RWPE2 (cell line): ENCODE results near the gene GNG12.

Experiments used
- ATAC-seq: fragments of 200-7000 bp; cut with Tn5 transposase; 3 replicates; pipeline ENCODE4 v1.9.1; 2021; ENCODE audit warnings: low read depth
- DNase-seq: peaks from one replicate; pipeline ENCODE4 v3.0.0-alpha.2; 2020; ENCODE audit warnings: low spot score
- H3K27ac ChIP-seq: fragments of 450-650 bp; 2 replicates; pipeline ENCODE4 v1.5.1; 2017; ENCODE audit warnings: mild to moderate bottlenecking; ENCODE audit not compliant: poor library complexity, severe bottlenecking
- H3K27me3 ChIP-seq: fragments of 250-450 bp; sonication (Bioruptor Pico); 2 replicates; pipeline ENCODE4 v1.5.1; 2021; ENCODE audit warnings: mild to moderate bottlenecking, moderate library complexity; ENCODE audit not compliant: insufficient read depth, poor library complexity, severe bottlenecking
- H3K36me3 ChIP-seq: fragments of 250-450 bp; sonication (Bioruptor Pico); 2 replicates; pipeline ENCODE4 v1.5.1; 2020; ENCODE audit warnings: low read depth, mild to moderate bottlenecking, moderate library complexity
- H3K4me1 ChIP-seq: fragments of 250-450 bp; sonication (Bioruptor Pico); 2 replicates; pipeline ENCODE4 v1.5.1; 2021; ENCODE audit warnings: mild to moderate bottlenecking, moderate library complexity; ENCODE audit not compliant: insufficient read depth, poor library complexity, severe bottlenecking
- H3K4me3 ChIP-seq: fragments of 250-450 bp; sonication (Bioruptor Pico); 2 replicates; pipeline ENCODE4 v1.5.1; 2021; ENCODE audit warnings: mild to moderate bottlenecking, moderate library complexity; ENCODE audit not compliant: severe bottlenecking
- H3K9me3 ChIP-seq: fragments of 250-450 bp; sonication (Bioruptor Pico); 2 replicates; pipeline ENCODE4 v1.5.1; 2021; ENCODE audit warnings: mild to moderate bottlenecking, moderate library complexity; ENCODE audit not compliant: severe bottlenecking
- CTCF ChIP-seq: fragments of 450-650 bp; IDR thresholded peaks from one replicate; pipeline ENCODE4 v1.5.1; 2017; ENCODE audit warnings: mild to moderate bottlenecking, moderate library complexity; ENCODE audit not compliant: poor library complexity, severe bottlenecking

Gene GNG12

GRCh38 chr1:67860776-67861175 is 27.5 kb upstream of the GNG12 start:
- Histone ChIP-seq H3K9me3 (no peaks in the 10 kb centered on the region), H3K4me3 (no peak overlapping the region), H3K27me3 (no peaks in the 10 kb centered on the region), H3K27ac (no peak overlapping the region), H3K4me1 (no peaks in the 10 kb centered on the region), H3K36me3 (no peaks in the 10 kb centered on the region)
- TF ChIP-seq CTCF: no peak
- no peak for ATAC-seq
- no peak for DNase-seq

- H3K4me1 ChIP-seq: no peaks in the 10 kb centered on the region
- no peaks in the 10 kb centered on the region for H3K27me3 ChIP-seq
- no peaks in the 10 kb centered on the region for H3K9me3 ChIP-seq
- ATAC-seq (no peak), DNase-seq (no peak)
- H3K27ac ChIP-seq: no peak overlapping the region
- H3K36me3 ChIP-seq: no peaks in the 10 kb centered on the region
- H3K4me3 ChIP-seq: no peak overlapping the region
- TF ChIP-seq CTCF: no peak
Observed at GRCh38 chr1:67856921-67857320, 23.7 kb upstream of the GNG12 start.

- TF ChIP-seq CTCF: no peak
- H3K27me3 ChIP-seq: no peaks in the 10 kb centered on the region
- ATAC-seq (no peak), DNase-seq (no peak)
- no peaks in the 10 kb centered on the region for H3K9me3 ChIP-seq
- no peak overlapping the region for H3K27ac ChIP-seq
- no peak overlapping the region for H3K4me3 ChIP-seq
- H3K36me3 ChIP-seq: no peaks in the 10 kb centered on the region
- peaks cover 2% of the 10 kb centered on the region for H3K4me1 ChIP-seq
Observed at GRCh38 chr1:67855961-67856360, 22.7 kb upstream of the GNG12 start.

- H3K27ac ChIP-seq: no peak overlapping the region
- no peaks in the 10 kb centered on the region for H3K36me3 ChIP-seq
- no peaks in the 10 kb centered on the region for H3K27me3 ChIP-seq
- no peak for TF ChIP-seq CTCF
- H3K9me3 ChIP-seq: no peaks in the 10 kb centered on the region
- DNase-seq (no peak), ATAC-seq (no peak)
- H3K4me1 ChIP-seq: peaks cover 7% of the 10 kb centered on the region
- H3K4me3 ChIP-seq: no peak overlapping the region
Observed at GRCh38 chr1:67855444-67855843, 22.2 kb upstream of the GNG12 start.

- peak; percentile 63; the same call in 2 of the 3 replicates for ATAC-seq
- Histone ChIP-seq H3K27ac (no peak overlapping the region), H3K4me3 (no peak overlapping the region), H3K36me3 (no peaks in the 10 kb centered on the region), H3K9me3 (no peaks in the 10 kb centered on the region), H3K27me3 (no peaks in the 10 kb centered on the region), H3K4me1 (peaks cover 10% of the 10 kb centered on the region)
- peak; percentile 86 for TF ChIP-seq CTCF
- no peak for DNase-seq
Observed at GRCh38 chr1:67853704-67854103, 20.4 kb upstream of the GNG12 start.
